Muscle layer of duodenum (tissue), 2 donors: Measurements from ENCODE around the gene EIF2A.

Experiments
- H3K27ac ChIP-seq: one replicate; pipeline ENCODE4 v1.7.0; 2013; ENCODE audit warnings: mild to moderate bottlenecking, low read length
- H3K27me3 ChIP-seq: one replicate; pipeline ENCODE4 v1.7.0; 2013; ENCODE audit warnings: low read depth, mild to moderate bottlenecking, control low read depth, low read length
- H3K36me3 ChIP-seq, 2 donors: one replicate each; pipeline ENCODE4 v1.7.0; 2013; ENCODE audit warnings: low read length in 2 of 2, control low read depth in 1 of 2, mild to moderate bottlenecking in 1 of 2; ENCODE audit not compliant: insufficient read depth in 2 of 2, control insufficient read depth in 1 of 2
- H3K4me1 ChIP-seq, 2 donors: one replicate each; pipeline ENCODE4 v1.7.0; 2013; ENCODE audit warnings: low read length in 2 of 2, mild to moderate bottlenecking in 2 of 2, control low read depth in 1 of 2, moderate library complexity in 1 of 2; ENCODE audit not compliant: insufficient read depth in 2 of 2, control insufficient read depth in 1 of 2
- H3K4me3 ChIP-seq, 2 donors: one replicate each; pipeline ENCODE4 v1.7.0; 2013; ENCODE audit warnings: low read length in 2 of 2, low read depth in 1 of 2, mild to moderate bottlenecking in 1 of 2
- H3K9me3 ChIP-seq, 2 donors: one replicate each; pipeline ENCODE4 v1.7.0; 2013; ENCODE audit warnings: low read length in 2 of 2, control low read depth in 1 of 2, mild to moderate bottlenecking in 1 of 2; ENCODE audit not compliant: control insufficient read depth in 1 of 2
- donor health status: healthy.

EIF2A gene

DNA sequence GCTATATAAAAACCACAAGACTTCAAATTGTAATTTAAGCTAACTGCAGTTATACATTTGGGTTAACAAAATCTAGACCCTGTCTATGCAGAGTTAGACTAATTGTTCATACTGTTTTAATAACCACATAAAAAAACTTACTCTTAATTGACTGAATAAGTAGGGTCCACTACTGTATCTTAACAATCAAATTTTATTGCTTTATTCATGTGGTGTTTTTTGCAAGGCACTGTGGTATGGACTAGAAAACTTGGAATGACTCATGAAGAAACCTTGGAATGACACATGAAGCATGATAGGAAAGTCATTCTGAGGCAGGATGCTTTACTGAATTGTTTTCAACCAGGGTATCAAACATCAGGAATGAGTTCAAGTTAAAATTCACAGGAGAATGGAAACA is 2.5 kb upstream of the EIF2A start:
- Histone ChIP-seq H3K4me3 (peak overlapping the region; percentile 83 to 88), H3K27me3 (no peaks in the 10 kb centered on the region), H3K27ac (peak overlapping the region; percentile 92), H3K4me1 (peaks cover 0 to 30% of the 10 kb centered on the region in 2 donors), H3K36me3 (peaks cover 11 to 13% of the 10 kb centered on the region in 2 donors), H3K9me3 (no peaks in the 10 kb centered on the region)

DNA sequence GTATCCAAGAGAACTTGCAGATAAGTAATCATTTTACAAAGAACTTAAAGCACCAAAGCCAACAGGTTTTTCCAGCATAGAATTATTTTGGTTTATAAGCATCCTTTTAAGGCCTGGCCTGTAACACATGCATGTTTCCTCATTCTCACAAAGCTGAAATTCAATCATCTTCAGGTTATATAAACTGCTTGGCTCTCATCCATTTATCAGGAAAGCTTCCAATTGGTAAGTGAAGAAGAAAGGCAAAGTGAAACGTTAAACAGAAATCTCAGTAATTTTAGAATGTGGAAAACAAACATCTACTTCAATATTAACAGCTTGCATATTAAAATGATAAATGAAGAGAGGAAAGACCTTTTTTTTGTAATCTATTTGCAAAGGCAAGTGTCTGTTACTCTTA is 1.9 kb upstream of the EIF2A start:
- H3K4me1 ChIP-seq, result peaks cover 0 to 33% of the 10 kb centered on the region in 2 donors
- H3K27ac ChIP-seq, result peak overlapping the region; percentile 92
- H3K9me3 ChIP-seq, result no peaks in the 10 kb centered on the region
- H3K4me3 ChIP-seq, result peak overlapping the region; percentile 83 to 88
- H3K27me3 ChIP-seq, result no peaks in the 10 kb centered on the region
- peaks cover 11 to 13% of the 10 kb centered on the region in 2 donors for H3K36me3 ChIP-seq

DNA sequence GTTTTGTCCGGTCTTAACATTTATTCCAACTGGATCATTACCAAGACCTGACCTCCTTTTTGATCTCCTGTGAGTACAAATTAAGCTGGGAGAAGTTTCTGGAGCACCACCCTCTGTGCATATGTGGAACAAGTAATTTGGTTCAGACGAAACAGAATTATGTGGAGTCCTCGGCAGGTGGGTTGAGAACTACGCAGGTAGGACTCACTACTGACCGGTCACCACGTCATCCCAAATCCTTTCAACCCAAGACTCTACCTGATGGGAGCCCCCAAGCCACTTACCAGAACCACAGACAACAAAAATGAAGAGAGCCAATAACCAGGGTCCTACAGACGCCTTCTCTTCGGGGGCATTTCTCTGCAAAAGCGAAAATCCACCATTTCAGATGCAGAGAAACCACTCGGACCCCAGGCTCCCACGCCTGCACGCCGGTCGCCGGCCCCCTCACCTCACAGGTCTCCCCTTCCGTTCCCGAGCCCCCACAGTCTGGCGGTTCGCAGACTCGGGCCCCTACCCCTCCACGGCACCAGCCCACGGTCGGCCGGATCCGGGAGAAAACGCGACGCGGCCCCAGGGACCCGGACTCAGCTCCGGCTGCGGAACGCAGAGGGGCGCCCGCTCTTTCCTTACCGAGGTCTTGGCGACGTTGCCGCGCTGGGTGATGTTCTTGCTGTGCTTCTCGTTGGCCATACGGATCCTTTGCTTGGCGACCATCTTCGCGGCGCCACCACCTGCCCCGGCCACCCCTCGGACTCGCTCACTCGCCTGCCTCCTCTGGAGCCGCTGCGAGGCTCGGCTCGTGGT is 965 bp upstream of the EIF2A start:
- peaks cover 0 to 34% of the 10 kb centered on the region in 2 donors for H3K4me1 ChIP-seq
- H3K27ac ChIP-seq, result peak overlapping the region; percentile 92
- no peaks in the 10 kb centered on the region for H3K9me3 ChIP-seq
- no peaks in the 10 kb centered on the region for H3K27me3 ChIP-seq
- H3K4me3 ChIP-seq, result peak overlapping the region; percentile 83 to 88
- H3K36me3 ChIP-seq, result peaks cover 11 to 13% of the 10 kb centered on the region in 2 donors

DNA sequence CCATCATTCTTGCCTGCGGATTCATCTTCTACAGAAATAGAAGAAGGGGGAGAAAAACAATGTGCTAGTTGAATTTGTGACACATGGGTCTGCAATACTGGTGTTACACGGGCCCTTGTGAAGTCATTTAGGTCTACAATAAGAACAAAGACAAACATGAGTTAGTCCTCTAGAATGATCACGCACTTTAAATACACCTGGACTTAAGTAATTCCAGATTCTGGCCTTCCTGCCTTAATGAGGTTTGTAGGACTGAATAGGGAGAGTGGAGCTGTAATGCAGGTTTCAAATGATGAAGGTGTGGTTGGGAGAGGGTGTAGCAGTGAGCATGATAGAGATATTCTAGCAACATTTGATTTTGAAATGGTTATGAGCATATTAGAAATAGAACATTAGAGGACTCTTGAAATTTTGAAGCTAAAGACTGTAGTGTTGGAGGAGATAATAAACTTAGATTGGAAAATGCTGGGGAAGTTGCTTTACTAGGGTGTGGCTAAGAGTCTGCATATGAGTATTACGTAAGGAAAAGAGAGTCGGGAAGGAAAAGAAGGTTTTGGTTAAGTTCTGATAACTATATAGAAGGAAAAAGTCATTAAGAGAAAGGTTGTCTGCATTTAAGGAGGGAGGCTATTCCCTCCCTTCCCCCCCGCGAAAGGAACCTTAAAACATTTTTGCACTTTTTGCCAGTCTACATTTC is 606 bp downstream of the EIF2A start:
- H3K9me3 ChIP-seq, result no peaks in the 10 kb centered on the region

DNA sequence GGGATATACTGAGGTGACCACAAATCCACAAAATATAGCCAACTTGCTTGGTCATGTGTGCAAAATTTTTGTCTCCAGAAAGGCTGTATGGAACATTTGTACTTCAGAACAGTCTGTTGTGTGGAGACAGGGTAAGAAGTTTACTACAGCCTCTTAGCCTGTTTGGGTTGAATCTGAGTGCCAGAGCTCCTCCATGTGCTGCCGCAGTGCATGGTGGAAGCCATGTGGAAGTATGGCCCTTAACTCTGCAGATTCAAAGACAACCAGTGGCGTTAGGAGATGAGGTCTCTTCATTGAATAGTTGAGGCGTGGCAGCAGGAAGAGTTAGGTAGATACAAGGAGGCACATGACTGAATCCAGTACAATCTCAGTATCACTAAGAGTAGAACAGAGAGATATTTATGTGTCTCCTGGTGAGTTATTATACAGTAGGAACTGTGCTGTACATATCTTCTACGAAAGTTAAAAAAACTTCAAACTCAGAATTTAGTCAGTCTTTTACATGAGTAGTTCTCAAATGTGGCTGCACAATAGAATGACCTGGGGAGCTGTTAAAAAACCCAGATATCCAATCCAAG is 9.4 kb downstream of the EIF2A start:
- no peaks in the 10 kb centered on the region for H3K27me3 ChIP-seq
- H3K36me3 ChIP-seq, result peaks cover 16 to 25% of the 10 kb centered on the region in 2 donors
- H3K4me1 ChIP-seq, result no peaks in the 10 kb centered on the region
- no peak overlapping the region for H3K27ac ChIP-seq
- H3K4me3 ChIP-seq, result no peak overlapping the region
- no peaks in the 10 kb centered on the region for H3K9me3 ChIP-seq

More for the DNA sequence above, 606 bp downstream of the EIF2A start:
- peaks cover 0 to 34% of the 10 kb centered on the region in 2 donors for H3K4me1 ChIP-seq
- H3K36me3 ChIP-seq, result peaks cover 9 to 11% of the 10 kb centered on the region in 2 donors
- peak overlapping the region; percentile 88 to 91 for H3K4me3 ChIP-seq
- peak overlapping the region; percentile 94 for H3K27ac ChIP-seq
- no peaks in the 10 kb centered on the region for H3K27me3 ChIP-seq

DNA sequence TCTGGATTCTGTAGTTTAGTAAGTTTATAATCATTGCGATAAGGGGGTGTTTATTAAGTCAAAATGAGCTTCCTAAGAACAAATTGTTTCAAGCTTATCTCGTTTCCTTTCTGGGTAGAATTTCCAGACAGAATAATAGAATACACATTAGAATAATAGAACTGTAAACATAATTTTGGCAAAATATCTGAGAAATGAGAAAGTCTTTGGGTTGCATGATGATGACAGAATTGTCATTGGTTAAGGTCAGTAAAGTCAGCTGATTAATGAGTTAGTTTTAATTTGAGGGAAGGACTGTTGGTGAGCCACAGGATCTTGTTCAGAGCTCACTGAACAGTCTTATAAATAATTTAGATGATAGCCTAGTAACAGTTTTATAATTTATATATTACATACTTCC is 10.2 kb downstream of the EIF2A start:
- Histone ChIP-seq H3K4me3 (no peak overlapping the region), H3K27ac (no peak overlapping the region), H3K9me3 (no peaks in the 10 kb centered on the region), H3K27me3 (no peaks in the 10 kb centered on the region), H3K36me3 (peaks cover 16 to 25% of the 10 kb centered on the region in 2 donors), H3K4me1 (no peaks in the 10 kb centered on the region)

DNA sequence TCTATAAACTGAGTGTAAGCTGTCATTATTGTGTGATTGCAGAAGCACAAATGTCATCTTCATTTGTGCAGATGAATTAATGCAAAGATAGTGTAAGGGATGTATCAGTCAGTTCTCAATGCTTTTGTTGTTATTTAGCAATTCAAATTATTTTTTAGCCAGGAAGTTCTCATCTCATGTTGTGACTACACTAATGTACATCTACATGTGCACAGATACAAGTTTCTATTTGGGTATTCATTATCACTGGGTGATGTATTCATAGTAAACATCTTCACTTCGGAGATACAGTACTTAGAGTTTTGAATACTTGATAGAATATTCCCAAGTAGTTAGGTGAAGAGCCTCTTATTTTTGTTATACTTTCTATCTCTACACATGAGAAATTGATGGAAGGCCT is 11.1 kb downstream of the EIF2A start:
- Histone ChIP-seq H3K9me3 (no peaks in the 10 kb centered on the region), H3K27me3 (no peaks in the 10 kb centered on the region), H3K4me3 (no peak overlapping the region), H3K36me3 (peaks cover 16 to 21% of the 10 kb centered on the region in 2 donors), H3K27ac (no peak overlapping the region), H3K4me1 (no peaks in the 10 kb centered on the region)

DNA sequence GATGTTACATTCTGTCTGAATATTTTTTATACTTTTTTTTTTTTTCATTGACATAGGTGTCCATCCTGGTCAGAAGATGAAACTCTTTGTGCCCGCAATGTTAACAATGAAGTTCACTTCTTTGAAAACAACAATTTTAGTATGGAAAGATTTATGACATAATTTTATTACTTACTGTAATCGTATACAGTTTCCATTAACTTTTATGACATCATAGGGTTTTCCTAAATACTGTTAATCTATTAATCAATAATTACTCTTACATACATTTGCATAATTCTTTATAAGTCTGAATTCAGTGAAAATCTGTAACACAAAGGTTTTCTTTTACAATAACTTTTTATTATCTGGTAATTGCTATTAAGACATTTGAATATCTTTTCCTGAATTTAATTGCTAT is 17.7 kb downstream of the EIF2A start:
- Histone ChIP-seq H3K36me3 (peaks cover 30 to 35% of the 10 kb centered on the region in 2 donors), H3K27ac (no peak overlapping the region), H3K9me3 (no peaks in the 10 kb centered on the region)

DNA sequence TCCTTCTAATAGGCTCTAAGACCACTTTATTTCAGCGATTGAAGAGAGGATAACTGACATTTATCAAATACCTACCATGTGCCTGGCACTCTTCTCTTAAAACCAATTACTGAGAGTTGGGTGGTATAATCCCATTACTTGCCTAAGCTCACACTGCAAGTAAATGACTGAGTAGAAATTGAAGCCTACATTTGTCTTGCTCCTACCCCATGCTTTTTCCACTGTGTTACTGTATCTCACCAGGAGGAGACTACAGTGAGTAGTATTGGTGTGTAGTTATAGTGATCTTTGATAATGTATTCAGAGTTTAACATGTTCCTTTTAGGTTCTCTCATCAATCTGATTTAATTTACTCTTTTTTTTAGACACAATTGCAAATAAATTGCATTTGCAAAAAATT is 20.7 kb downstream of the EIF2A start:
- Histone ChIP-seq H3K36me3 (peaks cover 41 to 49% of the 10 kb centered on the region in 2 donors), H3K27me3 (no peaks in the 10 kb centered on the region), H3K27ac (no peak overlapping the region), H3K4me1 (no peaks in the 10 kb centered on the region), H3K9me3 (no peaks in the 10 kb centered on the region), H3K4me3 (no peak overlapping the region)

More for the DNA sequence above, 17.7 kb downstream of the EIF2A start:
- H3K4me1 ChIP-seq, result no peaks in the 10 kb centered on the region
- H3K4me3 ChIP-seq, result no peak overlapping the region
- no peaks in the 10 kb centered on the region for H3K27me3 ChIP-seq

DNA sequence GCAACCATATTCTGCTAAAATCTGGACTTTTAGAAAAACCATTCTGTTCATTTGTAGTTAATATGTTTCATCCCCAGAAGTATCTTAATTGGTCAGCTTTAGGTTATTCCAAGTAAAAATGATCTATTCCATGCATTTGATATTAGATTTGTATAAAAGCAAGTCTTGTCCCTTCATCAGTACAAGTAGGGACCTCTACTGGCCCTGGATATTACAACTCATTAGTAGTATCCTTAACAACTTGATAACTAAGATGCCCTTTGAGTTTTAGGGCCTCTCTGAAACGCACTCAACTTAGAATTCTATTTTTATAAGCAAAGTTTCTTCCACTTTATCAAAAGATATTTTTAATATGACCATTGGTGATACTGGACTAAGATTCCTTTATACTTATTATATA is 31.3 kb downstream of the EIF2A start:
- H3K9me3 ChIP-seq, result no peaks in the 10 kb centered on the region
- no peak overlapping the region for H3K4me3 ChIP-seq
- no peaks in the 10 kb centered on the region for H3K4me1 ChIP-seq
- peaks cover 24 to 51% of the 10 kb centered on the region in 2 donors for H3K36me3 ChIP-seq
- no peak overlapping the region for H3K27ac ChIP-seq
- no peaks in the 10 kb centered on the region for H3K27me3 ChIP-seq

DNA sequence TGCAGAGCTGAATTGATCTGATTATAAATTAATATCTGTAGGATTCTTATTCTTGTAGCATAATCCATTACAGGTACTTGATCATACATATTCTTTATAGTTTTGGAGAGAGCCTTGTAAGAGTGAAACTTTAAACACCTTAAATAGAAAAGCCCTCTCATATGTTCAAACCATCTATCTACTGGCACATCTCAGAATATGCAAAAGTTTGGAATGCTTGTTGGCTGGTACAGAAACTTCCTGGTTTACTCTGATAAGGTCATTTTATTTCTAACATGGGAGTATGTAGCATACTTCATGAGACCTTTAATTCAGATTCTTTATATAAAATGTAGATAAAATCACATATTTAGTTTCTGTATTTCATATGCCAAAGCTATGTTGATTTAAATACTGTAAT is 34.6 kb downstream of the EIF2A start:
- H3K27ac ChIP-seq, result no peak overlapping the region
- H3K36me3 ChIP-seq, result peaks cover 27 to 61% of the 10 kb centered on the region in 2 donors
- H3K9me3 ChIP-seq, result no peaks in the 10 kb centered on the region
- H3K4me3 ChIP-seq, result no peak overlapping the region
- H3K4me1 ChIP-seq, result no peaks in the 10 kb centered on the region
- H3K27me3 ChIP-seq, result no peaks in the 10 kb centered on the region
